ENCODE data around the gene TIMD4. TPM values are rescaled to one million over a fixed set of nuclear protein-coding genes. Genes with fewer than 3 reads are reported as not detected.
"Not testable (repeated sequence)": the region's sequence is repeated elsewhere in the genome, so short reads cannot be mapped to it uniquely, and the experiment has no call there.

The TIMD4 gene
- polyA plus RNA-seq, result 1.5 TPM
- long read RNA-seq, donor 1, result 0 reads
- long read RNA-seq, donor 2, result 0 reads
- long read RNA-seq, donor 3, partial matches to known transcripts, result 0 of 1 reads
- long read RNA-seq, donor 3, other reads (novel, unspliced or antisense), result 0 of 1 reads
- long read RNA-seq, donor 4, result 0 reads
- long read RNA-seq, donor 5, result 0 reads
- long read RNA-seq, donor 6, result 0 reads
- long read RNA-seq, donor 7, result 0 reads
- long read RNA-seq, donor 8, result 0 reads
- long read RNA-seq, donor 9, result 0 reads
- long read RNA-seq, donor 10, result 0 reads
- long read RNA-seq, donor 11, result 0 reads

GRCh38 chr5:156963125-156963524, at the start of gene TIMD4:
Gene TIMD4 (minus strand): TSS chr5:156963226. CDS start chr5:156963198, 28 bp downstream.
- no peak for DNase-seq
- Histone ChIP-seq H3K4me1 (ENCODE audit: control insufficient read depth, insufficient read depth, low read length) (no peaks in the 10 kb centered on the region), H3K36me3 (ENCODE audit: control insufficient read depth, insufficient read depth, low read length) (no peaks in the 10 kb centered on the region), H3K27me3 (ENCODE audit: control insufficient read depth, insufficient read depth, low read length) (no peaks in the 10 kb centered on the region), H3K9me3 (ENCODE audit: control insufficient read depth, low read depth, low read length) (no peaks in the 10 kb centered on the region), H3K27ac (ENCODE audit: low read length) (no peak within 1 kb of the TSS), H3K4me3 (ENCODE audit: low read length) (no peak within 1 kb of the TSS)
- WGBS (ENCODE audit: insufficient coverage, low lambda C conversion rate), result no CpG with 5 or more reads among the region's 4 CpGs

DNA sequence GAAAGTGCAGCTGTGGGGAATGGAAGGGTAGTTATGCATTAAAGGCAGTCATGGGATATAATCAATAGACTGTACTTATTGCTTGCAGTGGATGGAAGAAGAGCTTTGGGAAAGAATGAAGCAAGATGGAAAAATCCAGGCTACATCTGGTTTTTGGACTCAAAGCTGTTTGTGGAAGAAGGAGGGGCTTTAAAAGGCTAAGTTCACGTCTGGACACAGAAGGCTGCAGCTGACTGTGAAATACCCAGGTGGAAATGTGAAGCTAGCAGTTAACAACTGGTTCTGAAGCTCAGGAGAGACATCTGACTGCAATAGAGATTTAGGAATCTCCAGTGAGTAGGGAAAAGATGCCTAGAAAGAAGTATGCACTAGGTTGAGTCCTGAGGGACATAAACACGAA, 43.2 kb upstream of the TIMD4 start:
- DNase-seq, result no peak
- Histone ChIP-seq H3K36me3 (ENCODE audit: control insufficient read depth, insufficient read depth, low read length) (no peaks in the 10 kb centered on the region), H3K27me3 (ENCODE audit: control insufficient read depth, insufficient read depth, low read length) (no peaks in the 10 kb centered on the region), H3K9me3 (ENCODE audit: control insufficient read depth, low read depth, low read length) (no peaks in the 10 kb centered on the region), H3K4me1 (ENCODE audit: control insufficient read depth, insufficient read depth, low read length) (no peaks in the 10 kb centered on the region), H3K27ac (ENCODE audit: low read length) (no peak overlapping the region), H3K4me3 (ENCODE audit: low read length) (no peak overlapping the region)
- no CpG with 5 or more reads among the region's 2 CpGs for WGBS (ENCODE audit: insufficient coverage, low lambda C conversion rate)

DNA sequence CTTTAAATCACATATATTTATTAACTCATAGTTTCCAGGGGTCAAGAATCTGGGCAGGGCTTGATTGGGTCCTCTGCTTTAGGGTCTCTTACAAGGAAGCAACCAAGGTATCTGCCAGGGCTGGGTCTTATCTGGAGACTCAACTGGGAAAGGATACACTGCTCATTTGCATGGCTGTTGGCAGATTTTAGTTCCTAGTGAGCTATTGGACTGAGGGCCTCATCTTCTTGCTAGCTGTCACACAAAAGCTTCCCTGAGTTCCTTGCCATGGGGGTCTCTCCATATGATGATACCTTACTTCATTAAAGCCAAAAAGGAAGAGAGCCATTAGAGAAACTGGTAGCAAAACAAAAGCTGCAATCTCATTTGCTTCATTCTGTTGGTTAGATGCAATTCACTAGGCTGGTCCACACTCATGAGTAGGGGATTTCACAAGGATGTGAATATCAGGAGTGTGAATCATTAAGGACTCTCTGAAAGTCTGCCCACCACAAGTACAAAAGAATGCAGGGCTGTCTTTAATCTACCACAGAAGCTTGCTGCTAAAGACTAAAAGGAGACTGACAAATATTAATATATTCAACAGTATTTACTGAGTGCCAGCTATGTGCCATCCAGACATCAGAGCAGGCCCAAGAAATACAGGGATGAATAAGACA, 42.0 kb upstream of the TIMD4 start:
- Histone ChIP-seq H3K9me3 (ENCODE audit: control insufficient read depth, low read depth, low read length) (no peaks in the 10 kb centered on the region), H3K4me1 (ENCODE audit: control insufficient read depth, insufficient read depth, low read length) (no peaks in the 10 kb centered on the region), H3K36me3 (ENCODE audit: control insufficient read depth, insufficient read depth, low read length) (no peaks in the 10 kb centered on the region), H3K27me3 (ENCODE audit: control insufficient read depth, insufficient read depth, low read length) (no peaks in the 10 kb centered on the region), H3K4me3 (ENCODE audit: low read length) (no peak overlapping the region), H3K27ac (ENCODE audit: low read length) (no peak overlapping the region)
- no peak for DNase-seq

DNA sequence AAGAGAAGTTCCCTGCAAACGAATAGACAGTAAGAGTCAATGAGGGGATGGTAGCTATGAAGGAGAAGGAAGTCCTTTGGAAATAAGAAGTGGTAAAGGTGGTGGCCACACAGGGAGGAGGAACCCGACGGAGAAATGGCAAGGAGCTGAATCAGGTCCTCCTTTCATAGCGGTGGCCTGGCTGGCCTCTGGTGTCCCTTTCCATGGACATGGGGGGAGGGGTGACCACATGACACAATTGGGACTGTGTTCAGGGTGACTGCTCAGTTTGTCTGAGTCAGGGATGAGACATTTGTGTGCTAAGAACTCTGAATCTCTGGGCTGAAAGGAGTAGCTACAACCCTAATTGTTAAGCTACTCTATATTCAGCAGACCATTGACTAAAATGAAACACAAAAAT, 28.7 kb upstream of the TIMD4 start:
- no peaks in the 10 kb centered on the region for H3K36me3 ChIP-seq (ENCODE audit: control insufficient read depth, insufficient read depth, low read length)
- WGBS (ENCODE audit: insufficient coverage, low lambda C conversion rate), result 80% methylated on average over 1 of the region's 4 CpGs
- DNase-seq, result no peak

DNA sequence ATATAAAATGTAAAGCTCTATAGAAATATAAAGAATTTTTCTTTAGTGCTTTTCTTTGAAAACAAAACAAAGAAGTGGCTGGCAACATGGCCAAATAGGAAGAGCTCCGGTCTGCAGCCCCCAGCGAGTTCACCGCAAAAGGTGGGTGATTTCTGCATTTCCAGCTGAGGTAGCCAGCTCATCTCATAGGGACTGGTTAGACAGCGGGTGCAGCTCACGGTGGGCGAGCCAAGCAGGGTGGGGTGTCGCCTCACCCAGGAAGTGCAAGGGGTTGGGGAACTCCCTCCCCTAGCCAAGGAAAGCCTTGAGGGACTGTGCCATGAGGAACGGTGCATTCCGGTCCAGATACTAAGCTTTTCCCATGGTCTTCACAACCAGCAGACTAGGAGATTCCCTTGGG, 21.0 kb upstream of the TIMD4 start:
- Histone ChIP-seq H3K4me1 (ENCODE audit: control insufficient read depth, insufficient read depth, low read length) (no peaks in the 10 kb centered on the region), H3K4me3 (ENCODE audit: low read length) (no peak overlapping the region), H3K36me3 (ENCODE audit: control insufficient read depth, insufficient read depth, low read length) (no peaks in the 10 kb centered on the region), H3K27ac (ENCODE audit: low read length) (no peak overlapping the region), H3K9me3 (ENCODE audit: control insufficient read depth, low read depth, low read length) (no peaks in the 10 kb centered on the region), H3K27me3 (ENCODE audit: control insufficient read depth, insufficient read depth, low read length) (no peaks in the 10 kb centered on the region)
- no peak for DNase-seq
- no CpG with 5 or more reads among the region's 9 CpGs for WGBS (ENCODE audit: insufficient coverage, low lambda C conversion rate)

More for the DNA sequence above, 28.7 kb upstream of the TIMD4 start:
- no peaks in the 10 kb centered on the region for H3K27me3 ChIP-seq (ENCODE audit: control insufficient read depth, insufficient read depth, low read length)
- H3K4me1 ChIP-seq (ENCODE audit: control insufficient read depth, insufficient read depth, low read length), result no peaks in the 10 kb centered on the region
- no peak overlapping the region for H3K4me3 ChIP-seq (ENCODE audit: low read length)
- no peaks in the 10 kb centered on the region for H3K9me3 ChIP-seq (ENCODE audit: control insufficient read depth, low read depth, low read length)
- no peak overlapping the region for H3K27ac ChIP-seq (ENCODE audit: low read length)

DNA sequence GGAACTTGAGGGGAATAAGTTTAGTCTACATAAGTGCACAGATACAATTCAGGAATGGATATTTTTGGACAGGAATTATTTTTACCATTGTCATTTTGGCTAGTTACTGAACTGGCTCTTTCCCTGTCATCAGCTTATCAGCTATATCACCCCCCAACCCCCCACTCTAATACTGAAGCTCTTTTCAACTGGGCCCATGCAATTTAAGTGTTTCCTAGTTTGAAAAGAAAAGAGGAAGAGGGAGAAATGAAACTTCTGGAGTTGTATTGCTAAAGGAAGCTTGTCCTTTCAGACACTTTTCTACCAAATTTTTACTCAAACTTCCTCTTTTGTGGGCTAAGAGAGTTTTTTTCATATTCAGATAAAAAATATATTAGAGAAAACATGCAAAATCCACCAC, 18.5 kb upstream of the TIMD4 start:
- no peak overlapping the region for H3K27ac ChIP-seq (ENCODE audit: low read length)
- no peaks in the 10 kb centered on the region for H3K36me3 ChIP-seq (ENCODE audit: control insufficient read depth, insufficient read depth, low read length)
- no peak for DNase-seq
- no peaks in the 10 kb centered on the region for H3K27me3 ChIP-seq (ENCODE audit: control insufficient read depth, insufficient read depth, low read length)
- H3K4me1 ChIP-seq (ENCODE audit: control insufficient read depth, insufficient read depth, low read length), result no peaks in the 10 kb centered on the region
- H3K9me3 ChIP-seq (ENCODE audit: control insufficient read depth, low read depth, low read length), result no peaks in the 10 kb centered on the region
- no peak overlapping the region for H3K4me3 ChIP-seq (ENCODE audit: low read length)

GRCh38 chr5:156974328-156974727, 11.3 kb upstream of the TIMD4 start:
- Histone ChIP-seq H3K4me1 (ENCODE audit: control insufficient read depth, insufficient read depth, low read length) (no peaks in the 10 kb centered on the region), H3K9me3 (ENCODE audit: control insufficient read depth, low read depth, low read length) (no peaks in the 10 kb centered on the region), H3K27me3 (ENCODE audit: control insufficient read depth, insufficient read depth, low read length) (no peaks in the 10 kb centered on the region), H3K36me3 (ENCODE audit: control insufficient read depth, insufficient read depth, low read length) (no peaks in the 10 kb centered on the region), H3K27ac (ENCODE audit: low read length) (no peak overlapping the region), H3K4me3 (ENCODE audit: low read length) (no peak overlapping the region)
- no peak for DNase-seq
- WGBS (ENCODE audit: insufficient coverage, low lambda C conversion rate), result 79% methylated on average over 2 of the region's 6 CpGs

- Histone ChIP-seq H3K27ac (ENCODE audit: low read length) (no peak overlapping the region), H3K27me3 (ENCODE audit: control insufficient read depth, insufficient read depth, low read length) (no peaks in the 10 kb centered on the region), H3K36me3 (ENCODE audit: control insufficient read depth, insufficient read depth, low read length) (no peaks in the 10 kb centered on the region), H3K4me3 (ENCODE audit: low read length) (no peak overlapping the region), H3K4me1 (ENCODE audit: control insufficient read depth, insufficient read depth, low read length) (no peaks in the 10 kb centered on the region), H3K9me3 (ENCODE audit: control insufficient read depth, low read depth, low read length) (no peaks in the 10 kb centered on the region)
- DNase-seq, result no peak
- no CpG with 5 or more reads among the region's 3 CpGs for WGBS (ENCODE audit: insufficient coverage, low lambda C conversion rate)
Observed at GRCh38 chr5:156971848-156972525, 9.0 kb upstream of the TIMD4 start.

DNA sequence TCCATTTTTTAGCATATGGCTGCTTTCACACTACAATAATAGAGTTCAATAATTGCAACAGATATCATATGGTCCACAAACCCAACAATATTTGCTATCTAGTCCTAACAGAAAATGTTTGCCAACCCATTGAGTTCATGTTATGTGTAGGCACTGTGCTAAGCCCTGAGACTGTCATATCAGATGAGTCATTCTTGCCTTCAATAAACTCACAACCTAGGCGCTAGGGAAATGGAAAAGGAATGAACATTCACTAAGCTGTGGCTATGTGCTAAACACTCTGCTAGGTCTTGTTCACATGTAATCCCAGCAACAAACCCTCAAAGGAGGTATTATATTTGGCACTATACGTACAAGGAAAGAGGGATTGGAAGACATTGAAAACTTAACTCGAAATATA, 8.4 kb upstream of the TIMD4 start:
- H3K36me3 ChIP-seq (ENCODE audit: control insufficient read depth, insufficient read depth, low read length), result no peaks in the 10 kb centered on the region
- no peak for DNase-seq
- H3K27me3 ChIP-seq (ENCODE audit: control insufficient read depth, insufficient read depth, low read length), result no peaks in the 10 kb centered on the region
- WGBS (ENCODE audit: insufficient coverage, low lambda C conversion rate), result 100% methylated on average over 1 of the region's 3 CpGs
- no peaks in the 10 kb centered on the region for H3K9me3 ChIP-seq (ENCODE audit: control insufficient read depth, low read depth, low read length)
- H3K4me1 ChIP-seq (ENCODE audit: control insufficient read depth, insufficient read depth, low read length), result no peaks in the 10 kb centered on the region
- H3K4me3 ChIP-seq (ENCODE audit: low read length), result no peak overlapping the region
- H3K27ac ChIP-seq (ENCODE audit: low read length), result no peak overlapping the region

GRCh38 chr5:156967386-156967785, 4.4 kb upstream of the TIMD4 start:
- 83% methylated on average over 1 of the region's 3 CpGs for WGBS (ENCODE audit: insufficient coverage, low lambda C conversion rate)
- not testable (repeated sequence) for H3K36me3 ChIP-seq (ENCODE audit: control insufficient read depth, insufficient read depth, low read length); DNase-seq; H3K27me3 ChIP-seq (ENCODE audit: control insufficient read depth, insufficient read depth, low read length); H3K4me1 ChIP-seq (ENCODE audit: control insufficient read depth, insufficient read depth, low read length); H3K9me3 ChIP-seq (ENCODE audit: control insufficient read depth, low read depth, low read length); H3K27ac ChIP-seq (ENCODE audit: low read length); H3K4me3 ChIP-seq (ENCODE audit: low read length)

DNA sequence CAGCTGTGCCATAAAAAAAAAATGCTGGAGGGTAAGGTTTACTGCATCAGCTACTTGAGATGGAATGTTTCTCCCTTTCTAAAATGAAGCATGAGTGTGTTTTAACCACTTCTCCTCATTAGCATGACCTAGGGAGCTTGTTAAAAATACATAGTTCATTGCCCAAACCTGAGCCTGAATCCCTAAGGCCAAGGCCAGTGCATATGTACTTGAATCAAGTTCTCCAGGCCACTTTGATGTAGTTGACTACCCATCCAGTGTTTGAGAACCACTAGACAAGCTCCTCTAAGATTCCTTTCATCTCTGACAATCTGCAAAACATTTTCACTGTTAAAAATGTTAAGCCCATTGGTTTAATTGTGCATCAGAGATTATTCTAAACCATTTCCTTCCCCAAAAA, 6.7 kb downstream of the TIMD4 start:
- Histone ChIP-seq H3K27me3 (ENCODE audit: control insufficient read depth, insufficient read depth, low read length) (no peaks in the 10 kb centered on the region), H3K4me1 (ENCODE audit: control insufficient read depth, insufficient read depth, low read length) (no peaks in the 10 kb centered on the region), H3K36me3 (ENCODE audit: control insufficient read depth, insufficient read depth, low read length) (no peaks in the 10 kb centered on the region), H3K9me3 (ENCODE audit: control insufficient read depth, low read depth, low read length) (no peaks in the 10 kb centered on the region), H3K27ac (ENCODE audit: low read length) (no peak overlapping the region), H3K4me3 (ENCODE audit: low read length) (no peak overlapping the region)
- no peak for DNase-seq

Data from large intestine (tissue), 12 donors.